Kidney (tissue), 14 donors: ENCODE data around the gene KIF26B. TPM values are rescaled to one million over a fixed set of nuclear protein-coding genes. Genes with fewer than 3 reads are reported as not detected.

ENCODE experiments used
- DNase-seq, 5 donors: peaks; one replicate each; pipeline ENCODE4 v3.0.0-alpha.2; 2013 to 2020
- FAIRE-seq: peaks from 2 replicates; lab custom pipeline; 2012; peaks lifted over from hg19 to GRCh38; lab: Jason Lieb, UNC
- H3K27ac ChIP-seq, 2 donors: one replicate each; pipeline ENCODE4 v1.7.0; 2013; ENCODE audit warnings: low read depth in 2 of 2, low read length in 2 of 2, inconsistent platforms in 1 of 2
- H3K27me3 ChIP-seq: one replicate; pipeline ENCODE4 v1.7.1; 2013; ENCODE audit warnings: low read length, inconsistent platforms; ENCODE audit not compliant: control insufficient read depth, insufficient read depth
- H3K36me3 ChIP-seq, 3 donors: one replicate each; pipeline versions ENCODE4 v1.7.0 to v1.7.1; 2013; ENCODE audit warnings: low read length in 3 of 3, control low read depth in 1 of 3, inconsistent platforms in 1 of 3; ENCODE audit not compliant: insufficient read depth in 3 of 3, control insufficient read depth in 2 of 3
- H3K4me1 ChIP-seq, 3 donors: one replicate each; pipeline versions ENCODE4 v1.7.0 to v1.7.1; 2013; ENCODE audit warnings: low read length in 3 of 3, inconsistent platforms in 1 of 3, low read depth in 1 of 3; ENCODE audit not compliant: control insufficient read depth in 2 of 3, insufficient read depth in 2 of 3
- H3K4me3 ChIP-seq, 3 donors: one replicate each; pipeline versions ENCODE4 v1.7.0 to v1.8.1; 2013; ENCODE audit warnings: low read length in 3 of 3, control low read depth in 1 of 3, inconsistent platforms in 1 of 3
- H3K9ac ChIP-seq, 3 donors: one replicate each; pipeline versions ENCODE4 v1.7.0 to v1.7.1; 2013; ENCODE audit warnings: low read length in 3 of 3, control low read depth in 1 of 3, inconsistent platforms in 1 of 3
- H3K9me3 ChIP-seq, 3 donors: one replicate each; pipeline versions ENCODE4 v1.7.0 to v1.7.1; 2013; ENCODE audit warnings: low read length in 3 of 3, control low read depth in 1 of 3, inconsistent platforms in 1 of 3; ENCODE audit not compliant: control insufficient read depth in 2 of 3, insufficient read depth in 1 of 3
- intact Hi-C: fragments of 100-400 bp; cut with DNase I; formaldehyde crosslinking; loops from one replicate; pipeline ENCODE4 v1.11.1; 2022
- polyA plus RNA-seq: library from polyadenylated mRNA; stranded (reverse); fragments of 350-450 nt; fragmentation: Illumina TruSeq; extraction: RNeasy Lipid Tissue Mini Kit (QIAGEN cat#74804); gene quantifications from one replicate; pipeline ENCODE4 v1.2.3, GENCODE V29; 2014; ENCODE audit warnings: low read depth, low replicate concordance; ENCODE audit not compliant: insufficient read depth
- total RNA-seq: library from RNA; stranded (reverse); fragmentation: NEBNext Ultra II Directional; extraction: Animal tissue kit (Norgen Biotek cat#: 25700); gene quantifications from one replicate; pipeline ENCODE4 v1.2.1, GENCODE V29; 2021
- TF ChIP-seq, protein P1 (sequence below): IDR thresholded peaks from 3 replicates; pipeline ENCODE4 v1.5.1; 2012; ENCODE audit warnings: mild to moderate bottlenecking, moderate library complexity, borderline replicate concordance; ENCODE audit not compliant: insufficient read depth; ENCODE audit errors: extremely low read depth
- donor health status: control.
- donor health status: control.
- donor health status: control.
- donor health status: control.
- donor health status: control.
- donor health status: DM: yes; HTN: yes; CAD: no.
- donor health status: Normal renal cell carcinoma (clear cell type).

The KIF26B gene
- total and polyA plus RNA-seq, 2 donors from 2014 or later, result 0.52 to 10.7 TPM

GRCh38 chr1:245133995-245134715, 20.6 kb upstream of the KIF26B start:
- Histone ChIP-seq H3K27ac (no peak overlapping the region), H3K4me1 (no peaks in the 10 kb centered on the region), H3K9me3 (no peaks in the 10 kb centered on the region), H3K36me3 (no peaks in the 10 kb centered on the region), H3K27me3 (no peaks in the 10 kb centered on the region), H3K4me3 (no peak overlapping the region), H3K9ac (no peak overlapping the region)
- DNase-seq (no peak), FAIRE-seq (no peak)
- TF ChIP-seq, protein P1, sequence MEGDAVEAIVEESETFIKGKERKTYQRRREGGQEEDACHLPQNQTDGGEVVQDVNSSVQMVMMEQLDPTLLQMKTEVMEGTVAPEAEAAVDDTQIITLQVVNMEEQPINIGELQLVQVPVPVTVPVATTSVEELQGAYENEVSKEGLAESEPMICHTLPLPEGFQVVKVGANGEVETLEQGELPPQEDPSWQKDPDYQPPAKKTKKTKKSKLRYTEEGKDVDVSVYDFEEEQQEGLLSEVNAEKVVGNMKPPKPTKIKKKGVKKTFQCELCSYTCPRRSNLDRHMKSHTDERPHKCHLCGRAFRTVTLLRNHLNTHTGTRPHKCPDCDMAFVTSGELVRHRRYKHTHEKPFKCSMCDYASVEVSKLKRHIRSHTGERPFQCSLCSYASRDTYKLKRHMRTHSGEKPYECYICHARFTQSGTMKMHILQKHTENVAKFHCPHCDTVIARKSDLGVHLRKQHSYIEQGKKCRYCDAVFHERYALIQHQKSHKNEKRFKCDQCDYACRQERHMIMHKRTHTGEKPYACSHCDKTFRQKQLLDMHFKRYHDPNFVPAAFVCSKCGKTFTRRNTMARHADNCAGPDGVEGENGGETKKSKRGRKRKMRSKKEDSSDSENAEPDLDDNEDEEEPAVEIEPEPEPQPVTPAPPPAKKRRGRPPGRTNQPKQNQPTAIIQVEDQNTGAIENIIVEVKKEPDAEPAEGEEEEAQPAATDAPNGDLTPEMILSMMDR, result no peak
- intact Hi-C loops, result no loop called here

GRCh38 chr1:245142171-245142798, 12.5 kb upstream of the KIF26B start:
- Histone ChIP-seq H3K4me3 (no peak overlapping the region), H3K9me3 (no peaks in the 10 kb centered on the region), H3K9ac (no peak overlapping the region), H3K27me3 (no peaks in the 10 kb centered on the region), H3K36me3 (no peaks in the 10 kb centered on the region), H3K4me1 (no peaks in the 10 kb centered on the region), H3K27ac (no peak overlapping the region)
- TF ChIP-seq, protein P1, result no peak
- FAIRE-seq (no peak), DNase-seq (no peak)
- intact Hi-C loops, result no loop called here

DNA sequence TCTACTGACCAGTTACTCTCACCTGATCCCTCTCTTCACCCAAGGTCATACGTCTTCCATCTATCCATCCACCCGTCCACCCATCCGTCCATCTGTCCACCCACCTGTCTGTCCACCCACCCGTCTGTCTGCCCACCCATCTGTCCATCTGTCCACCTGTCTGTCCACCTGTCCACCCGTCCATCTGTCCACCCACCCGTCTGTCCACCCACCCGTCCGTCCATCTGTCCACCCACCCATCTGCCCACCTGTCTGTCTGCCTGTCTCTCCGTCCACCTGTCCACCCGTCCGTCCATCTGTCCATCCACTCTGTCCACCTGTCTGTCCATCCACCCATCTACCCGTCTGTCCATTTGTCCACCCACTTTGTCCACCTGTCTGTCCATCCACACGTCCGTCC, 11.8 kb upstream of the KIF26B start:
- Histone ChIP-seq H3K4me1 (no peaks in the 10 kb centered on the region), H3K36me3 (no peaks in the 10 kb centered on the region), H3K9me3 (no peaks in the 10 kb centered on the region), H3K27me3 (no peaks in the 10 kb centered on the region), H3K4me3 (no peak overlapping the region), H3K9ac (no peak overlapping the region), H3K27ac (no peak overlapping the region)
- FAIRE-seq (no peak), DNase-seq (no peak)
- intact Hi-C loops, result no loop called here
- TF ChIP-seq, protein P1, result no peak
